T-cell (primary cell): ENCODE results near the gene NANOGP8. TPM values are rescaled to one million over a fixed set of nuclear protein-coding genes. Genes with fewer than 3 reads are reported as not detected.

Experiments used
- ATAC-seq, 4 experiments: fragments of 200-7000 bp in 3 of 4; fragments of 150-1000 bp in 1 of 4; cut with Tn5 transposase; replicated peaks in 1 of 4; 1 replicate in 3 of 4; 2 replicates in 1 of 4; pipeline ENCODE4 v1.10.0; 2021; ENCODE audit warnings: moderate library complexity in 3 of 4, mild to moderate bottlenecking in 2 of 4, moderate number of reproducible peaks in 1 of 4
- CTCF ChIA-PET, 2 donors: fragments of 300-600 bp; sonication (Branson Sonifier 250); formaldehyde crosslinking; loops; one replicate each; lab custom pipeline; 2022; ENCODE audit warnings: antibody characterized with exemption in 2 of 2; lab: Charles Lee
- POLR2A ChIA-PET, 2 donors: fragments of 300-600 bp; sonication (Branson Sonifier 250); formaldehyde crosslinking; loops; one replicate each; lab custom pipeline; 2022; ENCODE audit warnings: antibody characterized with exemption in 2 of 2; lab: Charles Lee
- DNase-seq, 35 experiments: peaks; one replicate each; pipeline versions ENCODE4 v3.0.0 to v3.0.0-alpha.2; 2013 to 2023
- H3K27ac ChIP-seq: one replicate; pipeline ENCODE4 v1.5.1; 2013; ENCODE audit warnings: low read length
- H3K27me3 ChIP-seq, 2 experiments: replicated peaks in 1 of 2; 1 replicate in 1 of 2; 2 replicates in 1 of 2; pipeline versions ENCODE4 v1.6.1 to v1.7.0; 2013; ENCODE audit warnings: low read length in 1 of 2, mixed read lengths in 1 of 2; ENCODE audit not compliant: control insufficient read depth in 2 of 2, insufficient read depth in 2 of 2; ENCODE audit errors: extremely low read depth in 1 of 2
- H3K36me3 ChIP-seq, 2 donors: 1 replicate in 1 of 2; 2 replicates in 1 of 2; pipeline versions ENCODE4 v1.6.1 to v1.7.0; 2013; ENCODE audit warnings: low read length in 1 of 2; ENCODE audit not compliant: control insufficient read depth in 2 of 2, insufficient read depth in 1 of 2; ENCODE audit errors: extremely low read depth in 1 of 2
- H3K4me1 ChIP-seq, 2 experiments: 1 replicate in 1 of 2; 2 replicates in 1 of 2; pipeline versions ENCODE4 v1.6.1 to v1.7.0; 2013; ENCODE audit warnings: low read length in 2 of 2, mixed read lengths in 1 of 2; ENCODE audit not compliant: insufficient read depth in 2 of 2, control insufficient read depth in 1 of 2; ENCODE audit errors: extremely low read depth in 1 of 2
- H3K4me3 ChIP-seq, 2 donors: 1 replicate in 1 of 2; 2 replicates in 1 of 2; pipeline versions ENCODE4 v1.5.1 to v1.7.0; 2013; ENCODE audit warnings: mild to moderate bottlenecking in 2 of 2, low read length in 1 of 2, moderate library complexity in 1 of 2; ENCODE audit not compliant: control insufficient read depth in 1 of 2; ENCODE audit errors: extremely low read depth in 1 of 2
- H3K9me3 ChIP-seq: 2 replicates; pipeline ENCODE4 v1.7.0; 2013
- H3K27ac Mint-ChIP-seq, 2 donors: one replicate each; pipeline ENCODE4 v1.8.0; 2020 to 2021; ENCODE audit warnings: mild to moderate bottlenecking in 2 of 2, mixed read lengths in 2 of 2
- H3K27me3 Mint-ChIP-seq, 2 donors: one replicate each; pipeline ENCODE4 v1.8.0; 2021 to 2022; ENCODE audit warnings: mixed read lengths in 2 of 2
- H3K36me3 Mint-ChIP-seq: one replicate; pipeline ENCODE4 v1.8.0; 2021; ENCODE audit warnings: mixed read lengths
- H3K4me1 Mint-ChIP-seq, 3 donors: one replicate each; pipeline ENCODE4 v1.8.0; 2020 to 2022; ENCODE audit warnings: mixed read lengths in 3 of 3, mild to moderate bottlenecking in 1 of 3
- H3K4me3 Mint-ChIP-seq, 3 donors: one replicate each; pipeline ENCODE4 v1.8.0; 2020 to 2022; ENCODE audit warnings: mild to moderate bottlenecking in 3 of 3, mixed read lengths in 3 of 3, moderate library complexity in 3 of 3
- H3K9me3 Mint-ChIP-seq, 3 donors: one replicate each; pipeline ENCODE4 v1.8.0; 2020 to 2022; ENCODE audit warnings: mixed read lengths in 3 of 3
- WGBS: methylation state at CpG from one replicate; pipeline ENCODE4 v1.1.5; 2013; ENCODE audit warnings: missing lambda C conversion rate; ENCODE audit not compliant: insufficient coverage; 5-methylcytosine and 5-hydroxymethylcytosine counted together
- total RNA-seq, 35 experiments: library from RNA in 6 of 35; stranded (reverse) in 6 of 35; fragments of 120-200 nt in 1 of 35; gene quantifications; one replicate each; pipeline versions ENCODE4 v1.2.1 to v1.2.4 and lab custom pipeline; 2013 to 2026

The NANOGP8 gene
- total RNA-seq, 5 donors from 2014 or later (not counting 1 experiment from before 2014, with no cell fraction given) = 0.50 TPM; not detected in 4

DNA sequence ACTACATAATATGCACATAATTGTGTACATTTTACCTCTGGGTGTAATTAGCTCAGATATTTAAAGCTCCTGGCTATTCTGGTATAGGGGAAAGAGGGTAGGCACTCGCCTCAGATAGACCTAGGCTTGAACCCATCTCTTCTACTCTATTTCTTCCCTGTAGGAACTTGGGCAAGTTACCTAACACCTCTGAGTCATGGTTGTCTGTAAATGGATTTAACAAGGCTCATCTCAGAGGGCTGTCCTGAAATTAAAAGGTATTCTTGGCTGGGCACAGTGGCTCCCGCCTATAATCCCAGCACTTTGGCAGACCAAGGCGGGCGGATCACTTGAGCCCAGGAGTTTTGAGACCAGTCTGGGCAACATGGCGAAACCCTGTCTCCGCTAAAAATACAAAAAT lies 30.7 kb downstream of the NANOGP8 start:
- POLR2A ChIA-PET = no interaction called here
- CTCF ChIA-PET = no interaction called here
- no peaks in the 10 kb centered on the region for H3K27me3 ChIP-seq

DNA sequence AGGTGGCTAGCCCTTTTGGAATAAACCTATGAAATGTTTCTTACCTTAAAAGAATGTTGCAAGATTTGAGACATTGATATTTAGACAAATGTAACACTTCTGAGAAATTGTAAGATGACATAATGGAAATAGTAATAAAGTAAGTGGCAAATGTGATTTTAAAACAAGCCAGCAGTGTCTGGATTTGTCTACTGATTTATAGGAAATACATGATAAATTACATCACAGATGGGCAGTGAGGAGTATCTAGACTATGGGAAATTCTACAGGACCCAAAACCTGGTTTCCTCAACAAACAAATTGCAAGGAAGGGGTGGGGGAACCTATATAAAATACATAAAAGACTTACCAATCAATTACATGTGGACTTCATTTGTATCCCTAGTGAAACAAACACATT lies 37.1 kb downstream of the NANOGP8 start:
- Histone ChIP-seq H3K27me3 (no peaks in the 10 kb centered on the region), H3K9me3 (no peaks in the 10 kb centered on the region), H3K27ac (no peak overlapping the region), H3K4me1 (no peaks in the 10 kb centered on the region), H3K4me3 (no peak overlapping the region), H3K36me3 (no peaks in the 10 kb centered on the region)
- CTCF ChIA-PET = no interaction called here
- H3K9me3 Mint-ChIP-seq = no peaks in the 10 kb centered on the region
- no peaks in the 10 kb centered on the region for H3K4me1 Mint-ChIP-seq
- DNase-seq (no peak), ATAC-seq (no peak)
- POLR2A ChIA-PET = interaction anchor here in 1 of 2 donors (0.6 kb wide), 1 partner anchor 58 kb away, joined by 3 read pairs; no protein-coding TSS in a partner anchor
- no peaks in the 10 kb centered on the region for H3K36me3 Mint-ChIP-seq
- H3K27ac Mint-ChIP-seq = no peak overlapping the region
- H3K27me3 Mint-ChIP-seq = peaks cover 0 to 3% of the 10 kb centered on the region in 2 donors
- H3K4me3 Mint-ChIP-seq = no peak overlapping the region

More for the DNA sequence above, 30.7 kb downstream of the NANOGP8 start:
- Histone ChIP-seq H3K9me3 (no peaks in the 10 kb centered on the region), H3K4me3 (no peak overlapping the region), H3K27ac (no peak overlapping the region), H3K36me3 (no peaks in the 10 kb centered on the region), H3K4me1 (no peaks in the 10 kb centered on the region)
- no peak overlapping the region for H3K4me3 Mint-ChIP-seq
- WGBS = 90% methylated on average over 5 of the region's 6 CpGs
- H3K4me1 Mint-ChIP-seq = no peaks in the 10 kb centered on the region
- ATAC-seq (no peak), DNase-seq (no peak)
- no peaks in the 10 kb centered on the region for H3K9me3 Mint-ChIP-seq
- peaks cover 0 to 3% of the 10 kb centered on the region in 2 donors for H3K27me3 Mint-ChIP-seq
- H3K36me3 Mint-ChIP-seq = no peaks in the 10 kb centered on the region
- H3K27ac Mint-ChIP-seq = no peak overlapping the region

DNA sequence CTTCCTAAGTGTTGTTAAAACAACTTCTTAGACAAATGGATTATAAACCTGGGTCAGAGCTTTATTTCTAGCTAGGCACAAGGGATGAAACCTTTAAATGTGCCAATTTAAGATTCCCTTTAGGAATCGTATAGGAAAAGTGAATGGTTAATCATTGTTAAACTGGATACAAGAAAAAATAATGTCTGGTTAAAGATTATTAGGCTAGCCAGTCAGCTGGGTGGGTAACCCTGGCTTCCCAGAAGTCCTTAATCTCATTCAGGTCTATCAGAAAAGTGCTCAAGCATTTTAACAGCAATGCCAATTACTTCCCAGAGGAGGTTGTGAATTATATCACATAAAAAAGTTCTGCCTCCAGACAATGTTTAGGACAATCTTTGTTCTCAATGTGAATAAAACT lies 37.6 kb downstream of the NANOGP8 start:
- ATAC-seq = no peak
- Histone ChIP-seq H3K9me3 (no peaks in the 10 kb centered on the region), H3K36me3 (no peaks in the 10 kb centered on the region), H3K4me1 (no peaks in the 10 kb centered on the region), H3K27me3 (no peaks in the 10 kb centered on the region), H3K27ac (no peak overlapping the region), H3K4me3 (no peak overlapping the region)
- ChIA-PET CTCF (no interaction called here), POLR2A (interaction anchor here in 1 of 2 donors (0.6 kb wide), 1 partner anchor 58 kb away, joined by 3 read pairs; no protein-coding TSS in a partner anchor)
- H3K4me3 Mint-ChIP-seq = no peak overlapping the region
- no peak overlapping the region for H3K27ac Mint-ChIP-seq
- no peaks in the 10 kb centered on the region for H3K36me3 Mint-ChIP-seq
- 80% methylated on average over 1 of the region's 1 CpG for WGBS
- no peak for DNase-seq
- peaks cover 0 to 3% of the 10 kb centered on the region in 2 donors for H3K27me3 Mint-ChIP-seq
- no peaks in the 10 kb centered on the region for H3K4me1 Mint-ChIP-seq
- no peaks in the 10 kb centered on the region for H3K9me3 Mint-ChIP-seq

DNA sequence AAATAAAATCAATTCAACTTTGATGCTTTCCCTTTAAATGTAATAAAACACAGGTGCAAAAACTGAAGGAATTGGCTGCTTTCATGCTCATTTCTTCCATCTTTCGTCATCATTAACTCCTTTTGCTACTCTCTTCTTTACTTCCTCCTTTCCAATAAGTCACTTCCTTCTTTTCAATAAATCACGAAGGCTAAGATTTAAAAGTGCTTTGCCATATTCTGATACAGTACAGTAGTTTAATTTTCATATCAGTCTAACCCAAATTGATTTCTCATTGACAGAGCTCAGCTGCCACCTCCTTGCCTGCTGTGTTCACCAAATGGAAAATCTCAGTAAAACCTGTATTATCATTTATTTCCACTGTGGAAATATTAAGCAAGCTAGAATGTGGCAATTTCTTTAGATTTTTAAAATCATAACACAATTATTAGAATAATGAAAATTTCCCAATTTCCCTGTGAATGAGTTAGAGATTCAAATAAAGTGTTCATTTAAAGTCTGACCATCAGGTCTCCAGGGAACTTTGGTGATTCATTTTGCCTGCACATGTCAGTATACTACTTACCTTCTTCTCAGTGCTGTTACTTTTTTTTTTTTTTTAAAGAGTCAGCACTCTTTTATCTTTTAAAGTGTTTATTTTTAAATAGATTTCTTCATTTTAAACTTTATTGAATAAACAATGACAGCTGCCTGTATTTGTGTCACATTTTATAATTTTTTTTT lies 41.6 kb downstream of the NANOGP8 start:
- no peak overlapping the region for H3K4me3 Mint-ChIP-seq
- no peak for ATAC-seq
- Histone ChIP-seq H3K9me3 (no peaks in the 10 kb centered on the region), H3K27me3 (no peaks in the 10 kb centered on the region), H3K4me1 (no peaks in the 10 kb centered on the region), H3K4me3 (no peak overlapping the region), H3K27ac (no peak overlapping the region), H3K36me3 (no peaks in the 10 kb centered on the region)
- H3K27ac Mint-ChIP-seq = no peak overlapping the region
- H3K27me3 Mint-ChIP-seq = peaks cover 0 to 6% of the 10 kb centered on the region in 2 donors
- no peak for DNase-seq
- WGBS = 0% methylated on average over 1 of the region's 2 CpGs
- no peaks in the 10 kb centered on the region for H3K9me3 Mint-ChIP-seq
- POLR2A ChIA-PET = no interaction called here
- CTCF ChIA-PET = no interaction called here
- no peaks in the 10 kb centered on the region for H3K36me3 Mint-ChIP-seq
- no peaks in the 10 kb centered on the region for H3K4me1 Mint-ChIP-seq

DNA sequence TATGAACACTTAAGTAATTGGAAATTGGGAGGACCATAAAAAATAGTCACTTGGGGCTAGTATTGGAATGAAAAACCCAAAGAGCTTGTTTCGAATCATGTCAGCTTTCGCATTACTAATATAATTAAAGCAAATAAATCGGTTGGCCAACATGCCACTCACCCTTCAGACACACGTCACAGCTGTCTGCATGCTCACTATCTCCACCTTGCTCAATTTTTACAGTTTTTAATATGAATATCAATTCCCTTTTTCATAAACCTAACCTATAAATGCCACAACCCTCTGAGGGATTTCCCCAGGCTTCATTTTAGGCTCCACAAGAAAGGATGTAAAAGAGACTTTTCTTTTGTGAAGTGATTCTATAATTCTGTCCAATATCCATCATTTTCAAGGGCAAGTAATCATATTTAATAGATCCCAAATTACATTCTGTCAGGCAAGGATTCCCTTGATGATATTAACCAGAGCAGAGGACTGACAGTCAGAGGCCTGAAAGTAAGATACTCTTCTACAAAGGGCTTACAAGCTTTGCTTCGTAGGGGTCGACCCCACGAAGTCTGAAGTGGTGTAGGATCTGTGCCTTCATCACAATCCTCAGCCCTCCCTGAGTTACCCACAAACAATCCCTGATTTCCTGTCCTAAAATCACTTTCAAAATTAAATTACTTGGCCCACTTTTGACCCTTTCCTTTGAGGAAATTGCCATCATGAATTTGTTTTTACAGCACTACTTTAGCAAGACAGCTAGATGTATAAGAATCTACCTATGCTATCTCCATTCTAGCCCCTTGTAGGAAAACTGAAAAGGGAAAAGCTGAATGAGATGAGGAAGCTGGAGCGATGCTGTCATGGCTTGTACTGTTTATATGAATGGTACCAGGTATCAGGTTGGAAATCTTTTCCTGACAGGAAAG lies 44.5 kb downstream of the NANOGP8 start:
- H3K36me3 Mint-ChIP-seq = no peaks in the 10 kb centered on the region
- peaks cover 0 to 6% of the 10 kb centered on the region in 2 donors for H3K27me3 Mint-ChIP-seq
- Histone ChIP-seq H3K27me3 (no peaks in the 10 kb centered on the region), H3K27ac (no peak overlapping the region), H3K4me3 (no peak overlapping the region), H3K4me1 (no peaks in the 10 kb centered on the region), H3K36me3 (no peaks in the 10 kb centered on the region), H3K9me3 (no peaks in the 10 kb centered on the region)
- DNase-seq = no peak
- POLR2A ChIA-PET = no interaction called here
- ATAC-seq = no peak
- H3K4me1 Mint-ChIP-seq = no peaks in the 10 kb centered on the region
- CTCF ChIA-PET = no interaction called here
- WGBS = 81% methylated on average over 4 of the region's 8 CpGs
- H3K4me3 Mint-ChIP-seq = no peak overlapping the region
- H3K27ac Mint-ChIP-seq = no peak overlapping the region
- H3K9me3 Mint-ChIP-seq = no peaks in the 10 kb centered on the region

DNA sequence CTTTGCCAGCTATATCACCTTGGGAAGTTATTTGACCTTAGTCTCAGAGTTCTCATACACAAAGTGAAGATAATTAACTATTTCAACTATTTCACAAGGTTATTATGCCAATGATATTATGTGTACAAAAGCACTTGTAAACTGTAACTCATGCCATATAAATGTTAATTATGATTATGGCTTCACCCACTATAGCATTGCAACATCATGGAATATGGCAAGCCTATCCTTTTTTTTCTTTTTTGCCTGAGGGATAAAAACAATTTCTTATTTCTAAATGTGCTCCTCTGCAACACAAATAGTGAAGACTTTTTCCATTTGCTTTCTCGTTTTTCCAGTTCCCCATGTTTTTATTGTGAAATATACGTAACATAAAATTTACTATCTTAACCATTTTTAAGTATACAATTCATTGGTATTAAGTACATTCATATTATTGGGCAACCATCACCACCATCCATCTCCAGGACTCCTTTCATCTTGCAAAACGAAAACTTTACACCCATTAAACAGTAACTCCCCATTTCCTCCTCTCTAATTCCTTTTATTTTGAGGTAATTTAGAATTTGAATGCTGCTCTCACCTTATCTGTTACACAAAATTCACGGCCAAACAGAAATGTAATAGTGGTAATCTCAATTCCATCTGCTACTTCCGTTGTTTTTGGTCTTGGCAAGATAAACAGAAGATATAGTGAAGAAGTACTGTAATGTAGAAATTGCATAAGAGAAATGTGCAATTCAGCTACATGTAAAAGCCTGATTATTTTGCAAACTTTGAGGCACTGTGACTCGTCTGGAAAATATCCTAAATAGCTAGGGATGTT lies 46.3 kb downstream of the NANOGP8 start:
- no peaks in the 10 kb centered on the region for H3K36me3 Mint-ChIP-seq
- POLR2A ChIA-PET = no interaction called here
- WGBS = no CpG with 5 or more reads among the region's 6 CpGs
- no peaks in the 10 kb centered on the region for H3K36me3 ChIP-seq
- no peaks in the 10 kb centered on the region for H3K4me1 Mint-ChIP-seq
- H3K4me1 ChIP-seq = no peaks in the 10 kb centered on the region
- ATAC-seq (no peak), DNase-seq (no peak)
- no peak overlapping the region for H3K4me3 ChIP-seq
- H3K27ac Mint-ChIP-seq = no peak overlapping the region
- no peaks in the 10 kb centered on the region for H3K9me3 Mint-ChIP-seq
- H3K9me3 ChIP-seq = no peaks in the 10 kb centered on the region
- peaks cover 0 to 6% of the 10 kb centered on the region in 2 donors for H3K27me3 Mint-ChIP-seq
- no peaks in the 10 kb centered on the region for H3K27me3 ChIP-seq
- H3K27ac ChIP-seq = no peak overlapping the region
- CTCF ChIA-PET = no interaction called here
- no peak overlapping the region for H3K4me3 Mint-ChIP-seq
